Activated T-helper 2 cell treated with anti-CD3 and anti-CD28 coated beads, Interferon-gamma antibody, Interleukin-2, Interleukin-4, amounts not matched to agents 10 μg/mL and 5 μg/mL and 100 μg/mL, durations not matched to agents 14 hours and 24 hours and 36 hours (primary cell): ENCODE results near the gene GOSR2. TPM values are rescaled to one million over a fixed set of nuclear protein-coding genes. Genes with fewer than 3 reads are reported as not detected.

Source experiments
- DNase-seq: peaks from one replicate; pipeline ENCODE4 v3.0.0; 2021; ENCODE audit warnings: low spot score
- H3K27ac Mint-ChIP-seq: one replicate; pipeline ENCODE4 v1.8.0; 2021; ENCODE audit warnings: mixed read lengths
- H3K27me3 Mint-ChIP-seq: one replicate; pipeline ENCODE4 v1.8.0; 2021; ENCODE audit warnings: low read depth, mixed read lengths
- H3K36me3 Mint-ChIP-seq: one replicate; pipeline ENCODE4 v1.8.0; 2021; ENCODE audit warnings: low read depth, mixed read lengths
- H3K4me1 Mint-ChIP-seq: one replicate; pipeline ENCODE4 v1.8.0; 2021; ENCODE audit warnings: low read depth, mixed read lengths
- H3K4me3 Mint-ChIP-seq: one replicate; pipeline ENCODE4 v1.8.0; 2021; ENCODE audit warnings: low read depth, mild to moderate bottlenecking, moderate library complexity, mixed read lengths
- H3K9me3 Mint-ChIP-seq: one replicate; pipeline ENCODE4 v1.8.0; 2021; ENCODE audit warnings: mixed read lengths
- intact Hi-C: fragments of 100-400 bp; cut with micrococcal nuclease; formaldehyde crosslinking; loops from one replicate; pipeline ENCODE4 v1.15.1; 2023
- total RNA-seq: library from RNA; stranded (reverse); gene quantifications from 2 replicates; pipeline ENCODE4 v1.2.3, GENCODE V29; 2022

The GOSR2 gene
- total RNA-seq, 1 donor from 2014 or later: 53.9 TPM

- DNase-seq: no peak
- Mint-ChIP-seq H3K27ac (no peak overlapping the region), H3K27me3 (no peaks in the 10 kb centered on the region), H3K36me3 (no peaks in the 10 kb centered on the region), H3K4me1 (peaks cover 6% of the 10 kb centered on the region), H3K4me3 (no peak overlapping the region), H3K9me3 (no peaks in the 10 kb centered on the region)
- intact Hi-C loops: no loop called here
Observed at GRCh38 chr17:46964315-46965265, 41.6 kb downstream of the GOSR2 start.

GRCh38 chr17:46968224-46968834, 45.4 kb downstream of the GOSR2 start:
- H3K4me3 Mint-ChIP-seq: no peak overlapping the region

GRCh38 chr17:46968896-46969295, 45.9 kb downstream of the GOSR2 start:
- intact Hi-C loops: no loop called here
- Mint-ChIP-seq H3K9me3 (no peaks in the 10 kb centered on the region), H3K36me3 (no peaks in the 10 kb centered on the region), H3K27me3 (no peaks in the 10 kb centered on the region), H3K27ac (no peak overlapping the region), H3K4me1 (no peaks in the 10 kb centered on the region), H3K4me3 (no peak overlapping the region)
- no peak for DNase-seq

More at GRCh38 chr17:46968224-46968834, 45.4 kb downstream of the GOSR2 start:
- Mint-ChIP-seq H3K4me1 (no peaks in the 10 kb centered on the region), H3K9me3 (no peaks in the 10 kb centered on the region), H3K27me3 (no peaks in the 10 kb centered on the region), H3K36me3 (no peaks in the 10 kb centered on the region), H3K27ac (no peak overlapping the region)
- intact Hi-C loops: no loop called here
- no peak for DNase-seq

GRCh38 chr17:46971647-46972300, 48.8 kb downstream of the GOSR2 start:
- H3K4me1 Mint-ChIP-seq: no peaks in the 10 kb centered on the region
- no peak overlapping the region for H3K27ac Mint-ChIP-seq
- H3K9me3 Mint-ChIP-seq: no peaks in the 10 kb centered on the region
- H3K4me3 Mint-ChIP-seq: no peak overlapping the region
- no peak for DNase-seq
- intact Hi-C loops: no loop called here
- H3K27me3 Mint-ChIP-seq: peaks cover 6% of the 10 kb centered on the region
- H3K36me3 Mint-ChIP-seq: no peaks in the 10 kb centered on the region

GRCh38 chr17:46972346-46972745, 49.4 kb downstream of the GOSR2 start:
- Mint-ChIP-seq H3K27ac (no peak overlapping the region), H3K27me3 (peaks cover 12% of the 10 kb centered on the region), H3K36me3 (no peaks in the 10 kb centered on the region), H3K9me3 (no peaks in the 10 kb centered on the region), H3K4me3 (no peak overlapping the region), H3K4me1 (no peaks in the 10 kb centered on the region)
- DNase-seq: no peak
- intact Hi-C loops: no loop called here

- peaks cover 3% of the 10 kb centered on the region for H3K36me3 Mint-ChIP-seq
- H3K4me1 Mint-ChIP-seq: peaks cover 6% of the 10 kb centered on the region
- H3K9me3 Mint-ChIP-seq: no peaks in the 10 kb centered on the region
- no peak overlapping the region for H3K27ac Mint-ChIP-seq
- intact Hi-C loops: no loop called here
- peaks cover 21% of the 10 kb centered on the region for H3K27me3 Mint-ChIP-seq
- no peak overlapping the region for H3K4me3 Mint-ChIP-seq
- no peak for DNase-seq
Observed at GRCh38 chr17:46974086-46974485, 51.1 kb downstream of the GOSR2 start.

- Mint-ChIP-seq H3K4me3 (no peak overlapping the region), H3K4me1 (peaks cover 8% of the 10 kb centered on the region), H3K36me3 (peaks cover 3% of the 10 kb centered on the region), H3K9me3 (no peaks in the 10 kb centered on the region), H3K27me3 (peaks cover 30% of the 10 kb centered on the region), H3K27ac (no peak overlapping the region)
- DNase-seq: no peak
- intact Hi-C loops: no loop called here
Observed at GRCh38 chr17:46975287-46975686, 52.3 kb downstream of the GOSR2 start.

GRCh38 chr17:46976626-46977270, 53.8 kb downstream of the GOSR2 start:
- Mint-ChIP-seq H3K9me3 (no peaks in the 10 kb centered on the region), H3K4me1 (peaks cover 8% of the 10 kb centered on the region), H3K27me3 (peaks cover 40% of the 10 kb centered on the region), H3K4me3 (no peak overlapping the region), H3K27ac (no peak overlapping the region), H3K36me3 (peaks cover 3% of the 10 kb centered on the region)
- no peak for DNase-seq
- intact Hi-C loops: no loop called here

- H3K27me3 Mint-ChIP-seq: peaks cover 42% of the 10 kb centered on the region
- DNase-seq: no peak
Observed at GRCh38 chr17:46977348-46977747, 54.4 kb downstream of the GOSR2 start.

GRCh38 chr17:46977750-46978488, 55.0 kb downstream of the GOSR2 start:
- DNase-seq: no peak
- peaks cover 8% of the 10 kb centered on the region for H3K4me1 Mint-ChIP-seq
- no peak overlapping the region for H3K27ac Mint-ChIP-seq
- H3K27me3 Mint-ChIP-seq: peaks cover 46% of the 10 kb centered on the region
- intact Hi-C loops: no loop called here
- H3K9me3 Mint-ChIP-seq: no peaks in the 10 kb centered on the region
- H3K4me3 Mint-ChIP-seq: peak overlapping the region; percentile 80
- peaks cover 3% of the 10 kb centered on the region for H3K36me3 Mint-ChIP-seq

More at GRCh38 chr17:46977348-46977747, 54.4 kb downstream of the GOSR2 start:
- intact Hi-C loops: no loop called here
- no peaks in the 10 kb centered on the region for H3K9me3 Mint-ChIP-seq
- peaks cover 8% of the 10 kb centered on the region for H3K4me1 Mint-ChIP-seq
- H3K4me3 Mint-ChIP-seq: no peak overlapping the region
- peaks cover 3% of the 10 kb centered on the region for H3K36me3 Mint-ChIP-seq
- H3K27ac Mint-ChIP-seq: no peak overlapping the region

- Mint-ChIP-seq H3K4me3 (peak overlapping the region; percentile 57), H3K4me1 (peaks cover 8% of the 10 kb centered on the region), H3K27me3 (peaks cover 46% of the 10 kb centered on the region), H3K36me3 (peaks cover 3% of the 10 kb centered on the region), H3K27ac (no peak overlapping the region), H3K9me3 (no peaks in the 10 kb centered on the region)
- intact Hi-C loops: no loop called here
- DNase-seq: no peak
Observed at GRCh38 chr17:46978489-46979146, 55.7 kb downstream of the GOSR2 start.
